Peyer's patch (tissue), 4 donors: Measurements from ENCODE around the gene MSH2.

ENCODE experiments used
- POLR2A ChIP-seq, 2 donors: fragments of 450-650 bp; IDR thresholded peaks; one replicate each; pipeline ENCODE4 v1.5.1; 2017; ENCODE audit warnings: antibody characterized with exemption in 2 of 2, mild to moderate bottlenecking in 2 of 2, moderate library complexity in 2 of 2
- TF ChIP-seq, protein P1 (sequence below), 6 experiments: fragments of 450-650 bp in 4 of 6; fragments of 200-600 bp in 2 of 6; sonication (generic) in 1 of 6; IDR thresholded peaks; one replicate each; pipeline ENCODE4 v1.5.1; 2017 to 2019; ENCODE audit warnings: antibody characterized with exemption in 6 of 6, mild to moderate bottlenecking in 3 of 6, moderate library complexity in 1 of 6

DNA sequence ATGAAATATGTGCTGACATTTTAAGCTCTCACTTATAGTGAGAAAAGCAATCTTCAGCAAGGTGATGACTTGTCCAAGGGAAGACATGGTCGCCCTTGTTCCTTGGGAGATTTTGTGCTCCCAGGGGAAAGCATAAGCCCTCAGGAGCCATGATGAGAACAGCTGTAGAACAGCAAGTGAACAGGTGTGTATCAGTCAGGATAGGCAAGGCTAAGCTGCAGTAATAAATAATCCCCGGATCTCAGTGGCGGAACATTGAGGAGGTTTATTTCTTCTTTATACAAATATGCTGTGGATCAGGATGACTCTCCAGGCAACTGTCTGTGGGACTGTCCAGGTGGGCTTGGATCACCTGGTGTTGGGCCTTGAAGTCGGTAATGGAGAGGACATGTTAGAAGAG lies 103.1 kb downstream of the MSH2 start:
- TF ChIP-seq, protein P1, sequence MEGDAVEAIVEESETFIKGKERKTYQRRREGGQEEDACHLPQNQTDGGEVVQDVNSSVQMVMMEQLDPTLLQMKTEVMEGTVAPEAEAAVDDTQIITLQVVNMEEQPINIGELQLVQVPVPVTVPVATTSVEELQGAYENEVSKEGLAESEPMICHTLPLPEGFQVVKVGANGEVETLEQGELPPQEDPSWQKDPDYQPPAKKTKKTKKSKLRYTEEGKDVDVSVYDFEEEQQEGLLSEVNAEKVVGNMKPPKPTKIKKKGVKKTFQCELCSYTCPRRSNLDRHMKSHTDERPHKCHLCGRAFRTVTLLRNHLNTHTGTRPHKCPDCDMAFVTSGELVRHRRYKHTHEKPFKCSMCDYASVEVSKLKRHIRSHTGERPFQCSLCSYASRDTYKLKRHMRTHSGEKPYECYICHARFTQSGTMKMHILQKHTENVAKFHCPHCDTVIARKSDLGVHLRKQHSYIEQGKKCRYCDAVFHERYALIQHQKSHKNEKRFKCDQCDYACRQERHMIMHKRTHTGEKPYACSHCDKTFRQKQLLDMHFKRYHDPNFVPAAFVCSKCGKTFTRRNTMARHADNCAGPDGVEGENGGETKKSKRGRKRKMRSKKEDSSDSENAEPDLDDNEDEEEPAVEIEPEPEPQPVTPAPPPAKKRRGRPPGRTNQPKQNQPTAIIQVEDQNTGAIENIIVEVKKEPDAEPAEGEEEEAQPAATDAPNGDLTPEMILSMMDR (IDR thresholded peaks at IDR 0.05): no peak
- no peak for TF ChIP-seq POLR2A (IDR thresholded peaks at IDR 0.05)
